Neuronal stem cell (in vitro differentiated cells): ENCODE results near the gene USP12. TPM values are rescaled to one million over a fixed set of nuclear protein-coding genes. Genes with fewer than 3 reads are reported as not detected.
"Not testable (repeated sequence)": the region's sequence is repeated elsewhere in the genome, so short reads cannot be mapped to it uniquely, and the experiment has no call there.

Source experiments
- DNase-seq: peaks from one replicate; pipeline ENCODE4 v3.0.0-alpha.2; 2013; ENCODE audit warnings: low spot score
- H2AFZ ChIP-seq: one replicate; pipeline ENCODE4 v1.6.1; 2013; ENCODE audit warnings: mild to moderate bottlenecking, low read length, inconsistent platforms
- H2AK5ac ChIP-seq: 2 replicates; pipeline ENCODE4 v1.6.1; 2013; ENCODE audit warnings: low read depth, mild to moderate bottlenecking, inconsistent platforms, low read length, moderate library complexity, mixed read lengths
- H2BK120ac ChIP-seq: 2 replicates; pipeline ENCODE4 v1.6.1; 2013; ENCODE audit warnings: low read depth, mild to moderate bottlenecking, inconsistent platforms, low read length, moderate library complexity, mixed read lengths
- H2BK12ac ChIP-seq: one replicate; pipeline ENCODE4 v1.6.1; 2013; ENCODE audit warnings: low read length, inconsistent platforms
- H2BK15ac ChIP-seq: 2 replicates; pipeline ENCODE4 v1.6.1; 2013; ENCODE audit warnings: mild to moderate bottlenecking, low read length, inconsistent platforms, mixed read lengths
- H2BK5ac ChIP-seq: one replicate; pipeline ENCODE4 v1.6.1; 2013; ENCODE audit warnings: inconsistent platforms, mild to moderate bottlenecking, low read length, moderate library complexity
- H3K14ac ChIP-seq: one replicate; pipeline ENCODE4 v1.6.1; 2013; ENCODE audit warnings: low read length, inconsistent platforms
- H3K18ac ChIP-seq: 2 replicates; pipeline ENCODE4 v1.6.1; 2013; ENCODE audit warnings: low read length, inconsistent platforms
- H3K23ac ChIP-seq: 2 replicates; pipeline ENCODE4 v1.6.1; 2013; ENCODE audit warnings: low read depth, mild to moderate bottlenecking, mixed read lengths, low read length, inconsistent platforms; ENCODE audit not compliant: poor library complexity
- H3K27ac ChIP-seq: replicated peaks from 3 replicates; pipeline ENCODE4 v1.5.1; 2013; ENCODE audit warnings: low read length, inconsistent platforms
- H3K27me3 ChIP-seq, 3 experiments: 2 replicates each; pipeline ENCODE4 v1.6.1; 2013; ENCODE audit warnings: low read length in 3 of 3, mild to moderate bottlenecking in 2 of 3, inconsistent platforms in 1 of 3, low read depth in 1 of 3, mixed read lengths in 1 of 3, moderate library complexity in 1 of 3; ENCODE audit not compliant: control insufficient read depth in 3 of 3, insufficient read depth in 3 of 3
- H3K36me3 ChIP-seq, 2 donors: replicated peaks in 1 of 2; 2 replicates each; pipeline ENCODE4 v1.6.1; 2013; ENCODE audit warnings: low read length in 2 of 2; ENCODE audit not compliant: control insufficient read depth in 2 of 2, insufficient read depth in 2 of 2
- H3K4ac ChIP-seq: 2 replicates; pipeline ENCODE4 v1.6.1; 2013; ENCODE audit warnings: inconsistent platforms, mild to moderate bottlenecking, low read length, moderate library complexity
- H3K4me1 ChIP-seq, 2 donors: 1 replicate in 1 of 2; 2 replicates in 1 of 2; pipeline ENCODE4 v1.6.1; 2013; ENCODE audit warnings: low read length in 2 of 2, low read depth in 1 of 2; ENCODE audit not compliant: control insufficient read depth in 2 of 2, insufficient read depth in 1 of 2
- H3K4me2 ChIP-seq: one replicate; pipeline ENCODE4 v1.6.1; 2013; ENCODE audit warnings: mild to moderate bottlenecking, low read length, inconsistent platforms; ENCODE audit not compliant: insufficient read depth, poor library complexity, severe bottlenecking
- H3K4me3 ChIP-seq, 2 donors: 2 replicates each; pipeline ENCODE4 v1.5.1; 2013; ENCODE audit warnings: low read length in 2 of 2, mild to moderate bottlenecking in 2 of 2, inconsistent platforms in 1 of 2, moderate library complexity in 1 of 2
- H3K79me1 ChIP-seq: one replicate; pipeline ENCODE4 v1.6.1; 2013; ENCODE audit warnings: low read depth, mild to moderate bottlenecking, inconsistent platforms, low read length, moderate library complexity
- H3K9ac ChIP-seq: one replicate; pipeline ENCODE4 v1.6.1; 2013; ENCODE audit warnings: mild to moderate bottlenecking, low read depth, low read length, inconsistent platforms; ENCODE audit not compliant: poor library complexity
- H3K9me3 ChIP-seq, 2 donors: replicated peaks in 1 of 2; 2 replicates each; pipeline versions ENCODE3 to v1.6.1; 2013; ENCODE audit warnings: low read length in 2 of 2, mild to moderate bottlenecking in 2 of 2, inconsistent platforms in 1 of 2, low read depth in 1 of 2, mixed read lengths in 1 of 2, moderate library complexity in 1 of 2; ENCODE audit not compliant: control insufficient read depth in 2 of 2, insufficient read depth in 1 of 2
- H4K8ac ChIP-seq: one replicate; pipeline ENCODE4 v1.6.1; 2013; ENCODE audit warnings: low read depth, mild to moderate bottlenecking, inconsistent platforms, low read length, moderate library complexity
- H4K91ac ChIP-seq: one replicate; pipeline ENCODE4 v1.6.1; 2013; ENCODE audit warnings: low read length, low read depth, mild to moderate bottlenecking, inconsistent platforms; ENCODE audit not compliant: poor library complexity
- WGBS, 2 donors: extraction: QIAGEN DNeasy Blood & Tissue Kit; methylation state at CpG; one replicate each; pipeline ENCODE4 v1.1.7; 2013; ENCODE audit warnings: missing lambda C conversion rate in 2 of 2, mixed read lengths in 1 of 2; ENCODE audit not compliant: insufficient read length in 2 of 2, insufficient replicate concordance in 1 of 2; ENCODE audit errors: extremely low coverage in 2 of 2; 5-methylcytosine and 5-hydroxymethylcytosine counted together
- polyA plus RNA-seq, 2 experiments: library from polyadenylated mRNA; stranded (reverse); fragments of 200-250 nt; gene quantifications; one replicate each; pipeline ENCODE4 v1.2.3, GENCODE V29; 2013

USP12 gene, protein sequence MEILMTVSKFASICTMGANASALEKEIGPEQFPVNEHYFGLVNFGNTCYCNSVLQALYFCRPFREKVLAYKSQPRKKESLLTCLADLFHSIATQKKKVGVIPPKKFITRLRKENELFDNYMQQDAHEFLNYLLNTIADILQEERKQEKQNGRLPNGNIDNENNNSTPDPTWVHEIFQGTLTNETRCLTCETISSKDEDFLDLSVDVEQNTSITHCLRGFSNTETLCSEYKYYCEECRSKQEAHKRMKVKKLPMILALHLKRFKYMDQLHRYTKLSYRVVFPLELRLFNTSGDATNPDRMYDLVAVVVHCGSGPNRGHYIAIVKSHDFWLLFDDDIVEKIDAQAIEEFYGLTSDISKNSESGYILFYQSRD
- 10.1 TPM for polyA plus RNA-seq (2013, experiment 1 of 2)
- polyA plus RNA-seq (2013, experiment 2 of 2) = 10.0 TPM

DNA sequence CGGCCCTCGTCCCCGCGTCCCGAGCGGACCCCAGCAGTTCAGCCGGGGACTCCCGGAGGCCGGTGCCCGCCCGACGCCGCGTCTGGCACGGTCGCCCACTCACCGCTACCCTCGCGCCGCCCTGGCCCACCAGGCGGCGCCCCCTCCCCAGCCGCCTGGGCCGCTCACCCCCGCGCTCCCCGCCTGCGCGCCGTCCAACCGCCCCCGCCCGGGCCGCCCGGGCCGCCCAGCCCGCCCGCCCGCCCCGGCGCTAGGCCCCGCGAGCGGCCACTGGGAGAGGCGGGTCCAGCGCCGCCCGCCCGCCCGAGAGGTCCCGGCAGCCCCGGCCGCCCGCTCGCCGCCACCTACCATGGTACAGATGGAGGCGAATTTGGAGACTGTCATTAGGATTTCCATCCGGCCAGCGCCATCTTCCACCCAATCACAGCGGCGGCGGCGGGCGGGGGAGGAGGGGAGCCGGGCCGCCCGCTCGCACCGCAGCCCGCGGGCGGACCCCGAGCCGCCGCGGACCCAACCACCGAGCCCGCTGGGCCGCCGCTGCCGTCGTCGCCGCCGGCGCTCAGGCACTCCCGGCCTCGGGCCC lies at the start of gene USP12:
USP12 (minus strand) TSS at position 568 of the 583 bp plus-strand sequence; CDS start at position 396, 172 bp downstream.
- H2AK5ac ChIP-seq = no peak within 1 kb of the TSS

DNA sequence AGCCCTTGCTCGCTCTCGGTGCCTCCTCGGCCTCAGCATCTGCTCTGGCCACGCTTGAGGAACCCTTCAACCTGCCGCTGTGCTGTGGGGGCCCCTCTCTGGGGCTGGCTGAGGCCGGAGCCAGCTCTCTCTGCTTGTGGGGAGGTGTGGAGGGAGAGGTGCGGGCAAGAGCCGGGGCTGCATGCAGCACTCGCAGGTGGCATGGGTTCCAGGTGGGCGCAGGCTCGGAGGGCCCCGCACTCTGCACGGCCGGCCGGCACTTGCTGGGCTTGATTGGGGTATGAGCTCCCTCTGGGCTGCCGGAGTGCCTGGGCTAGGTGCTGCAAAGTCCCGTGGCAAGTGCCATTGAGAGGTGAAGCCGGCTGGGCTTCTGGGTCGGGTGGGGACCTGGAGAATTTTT lies 48.0 kb upstream of the USP12 start:
- Histone ChIP-seq H3K9ac (no peak overlapping the region), H3K27me3 (no peaks in the 10 kb centered on the region), H2BK120ac (no peak overlapping the region), H2BK12ac (no peak overlapping the region), H2AK5ac (no peak overlapping the region), H3K4ac (no peak overlapping the region), H2BK5ac (no peak overlapping the region), H3K9me3 (peaks cover 0 to 4% of the 10 kb centered on the region in 2 donors), H3K36me3 (no peaks in the 10 kb centered on the region), H2BK15ac (no peak overlapping the region), H3K27ac (no peak overlapping the region), H3K4me1 (no peaks in the 10 kb centered on the region), H3K23ac (no peak overlapping the region), H2AFZ (no peak overlapping the region), H4K8ac (no peak overlapping the region), H3K4me3 (no peak overlapping the region), H3K18ac (no peak overlapping the region), H3K14ac (no peak overlapping the region), H4K91ac (no peak overlapping the region), H3K79me1 (no peaks in the 10 kb centered on the region), H3K4me2 (no peak overlapping the region)
- no CpG with 5 or more reads among the region's 19 CpGs for WGBS, 2 donors
- no peak for DNase-seq

More for the DNA sequence above, at the start of gene USP12:
- peak within 1 kb of the TSS; percentile 92 for H3K9ac ChIP-seq
- peaks cover 4 to 14% of the 10 kb centered on the region in 2 donors for H3K4me1 ChIP-seq
- no peak within 1 kb of the TSS for H2BK15ac ChIP-seq
- H4K8ac ChIP-seq = no peak within 1 kb of the TSS
- no peak within 1 kb of the TSS for H3K14ac ChIP-seq
- H2BK120ac ChIP-seq = no peak within 1 kb of the TSS
- H3K4me2 ChIP-seq = peak within 1 kb of the TSS; percentile 55
- WGBS, 2 donors = no CpG with 5 or more reads among the region's 88 CpGs
- no peak within 1 kb of the TSS for H3K23ac ChIP-seq
- H2BK12ac ChIP-seq = no peak within 1 kb of the TSS
- no peak within 1 kb of the TSS for H2BK5ac ChIP-seq
- H3K4me3 ChIP-seq = peak within 1 kb of the TSS; percentile 95 to 97
- H3K18ac ChIP-seq = peak within 1 kb of the TSS; percentile 88
- no peaks in the 10 kb centered on the region for H3K27me3 ChIP-seq
- H3K79me1 ChIP-seq = no peaks in the 10 kb centered on the region
- peak within 1 kb of the TSS; percentile 98 for H2AFZ ChIP-seq
- no peak within 1 kb of the TSS for H3K4ac ChIP-seq
- peak within 1 kb of the TSS; percentile 54 for H3K27ac ChIP-seq
- no peak for DNase-seq
- no peaks in the 10 kb centered on the region for H3K9me3 ChIP-seq
- no peaks in the 10 kb centered on the region for H3K36me3 ChIP-seq
- H4K91ac ChIP-seq = no peak within 1 kb of the TSS

- H3K4me1 ChIP-seq, H3K18ac ChIP-seq, H3K23ac ChIP-seq, H3K27me3 ChIP-seq, H2BK15ac ChIP-seq, H4K91ac ChIP-seq, H3K4me3 ChIP-seq, H3K79me1 ChIP-seq, DNase-seq, H2AK5ac ChIP-seq, H4K8ac ChIP-seq, H3K36me3 ChIP-seq, H2BK12ac ChIP-seq, H3K27ac ChIP-seq, H2AFZ ChIP-seq, H3K9me3 ChIP-seq, H3K4ac ChIP-seq, H2BK5ac ChIP-seq, H3K4me2 ChIP-seq, H3K9ac ChIP-seq, H3K14ac ChIP-seq, H2BK120ac ChIP-seq: not testable (repeated sequence)
- no CpG with 5 or more reads among the region's 1 CpG for WGBS, 2 donors
These were observed 47.2 kb upstream of the USP12 start for GRCh38 chr13:27218861-27219260.

GRCh38 chr13:27217791-27218190 lies 46.2 kb upstream of the USP12 start:
- not testable (repeated sequence) for H4K8ac ChIP-seq, H2BK15ac ChIP-seq, H3K4me3 ChIP-seq, H3K14ac ChIP-seq, H3K27me3 ChIP-seq, H3K79me1 ChIP-seq, H2AFZ ChIP-seq, H3K4ac ChIP-seq, H3K18ac ChIP-seq, H2BK5ac ChIP-seq, H2BK12ac ChIP-seq, H3K27ac ChIP-seq, DNase-seq, H3K4me2 ChIP-seq, H4K91ac ChIP-seq, H3K9me3 ChIP-seq, H3K4me1 ChIP-seq, H2BK120ac ChIP-seq, H3K9ac ChIP-seq, H3K36me3 ChIP-seq, H3K23ac ChIP-seq, H2AK5ac ChIP-seq
- no CpG with 5 or more reads among the region's 2 CpGs for WGBS, 2 donors
